ENCODE measurements around the gene SLC35D2.

Gene SLC35D2

GRCh38 chr9:96304230-96304629 lies 79.3 kb downstream of the SLC35D2 start:
- no peak for DNase-seq

GRCh38 chr9:96302021-96302420 lies 81.5 kb downstream of the SLC35D2 start, which contains the start of gene HSD17B3:
Gene HSD17B3 (minus strand): TSS chr9:96302176. CDS start chr9:96302104, 72 bp downstream.
- no peak for DNase-seq

GRCh38 chr9:96299823-96300222 lies 83.7 kb downstream of the SLC35D2 start:
- DNase-seq, result no peak

- DNase-seq, result no peak
Measured at GRCh38 chr9:96294159-96294545, 89.4 kb downstream of the SLC35D2 start.

- no peak for DNase-seq
Measured at GRCh38 chr9:96293498-96294158, 89.9 kb downstream of the SLC35D2 start.

GRCh38 chr9:96289392-96289791 lies 94.1 kb downstream of the SLC35D2 start:
- no peak for DNase-seq

GRCh38 chr9:96281641-96282040 lies 101.9 kb downstream of the SLC35D2 start:
- no peak for DNase-seq

- no peak for DNase-seq
Measured at GRCh38 chr9:96279932-96280331, 103.6 kb downstream of the SLC35D2 start.

GRCh38 chr9:96274939-96275338 lies 108.6 kb downstream of the SLC35D2 start:
- no peak for DNase-seq

All from central memory CD4-positive, alpha-beta T cell (primary cell).